Putamen (tissue), 1 donor: Measurements from ENCODE around the gene PELI3.
A peak's percentile ranks its signal among the peaks of the same experiment; 100 is the strongest.

Source experiments
- DNase-seq: peaks from one replicate; pipeline ENCODE4 v3.0.0-alpha.2; 2016; ENCODE audit warnings: low spot score

The PELI3 gene

DNA sequence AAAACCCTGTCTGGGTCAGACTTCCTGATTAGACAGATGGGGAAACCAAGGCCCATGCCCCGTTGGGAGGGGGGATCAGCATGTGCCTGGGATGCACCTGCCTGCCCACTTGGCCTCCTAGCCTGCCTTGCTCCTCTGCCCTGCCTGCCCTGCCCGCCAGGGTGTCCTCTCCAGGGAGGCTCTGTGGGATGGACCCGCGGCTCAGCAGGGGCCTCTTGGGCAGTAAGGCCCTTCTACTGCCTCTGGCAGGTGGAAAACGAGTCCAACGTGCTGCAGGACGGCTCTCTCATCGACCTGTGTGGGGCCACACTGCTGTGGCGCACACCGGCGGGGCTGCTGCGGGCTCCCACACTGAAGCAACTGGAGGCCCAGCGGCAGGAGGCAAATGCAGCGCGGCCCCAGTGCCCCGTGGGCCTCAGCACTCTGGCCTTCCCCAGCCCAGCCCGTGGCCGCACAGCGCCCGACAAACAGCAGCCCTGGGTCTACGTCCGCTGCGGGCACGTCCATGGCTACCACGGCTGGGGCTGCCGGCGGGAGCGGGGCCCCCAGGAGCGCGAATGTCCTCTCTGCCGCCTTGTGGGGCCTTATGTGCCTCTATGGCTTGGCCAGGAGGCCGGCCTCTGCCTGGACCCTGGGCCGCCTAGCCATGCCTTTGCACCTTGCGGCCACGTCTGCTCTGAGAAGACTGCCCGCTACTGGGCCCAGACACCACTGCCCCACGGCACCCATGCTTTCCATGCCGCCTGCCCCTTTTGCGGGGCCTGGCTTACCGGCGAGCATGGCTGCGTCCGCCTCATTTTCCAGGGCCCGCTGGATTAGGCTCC, 8.9 kb downstream of the PELI3 start:
- DNase-seq, result no peak

DNA sequence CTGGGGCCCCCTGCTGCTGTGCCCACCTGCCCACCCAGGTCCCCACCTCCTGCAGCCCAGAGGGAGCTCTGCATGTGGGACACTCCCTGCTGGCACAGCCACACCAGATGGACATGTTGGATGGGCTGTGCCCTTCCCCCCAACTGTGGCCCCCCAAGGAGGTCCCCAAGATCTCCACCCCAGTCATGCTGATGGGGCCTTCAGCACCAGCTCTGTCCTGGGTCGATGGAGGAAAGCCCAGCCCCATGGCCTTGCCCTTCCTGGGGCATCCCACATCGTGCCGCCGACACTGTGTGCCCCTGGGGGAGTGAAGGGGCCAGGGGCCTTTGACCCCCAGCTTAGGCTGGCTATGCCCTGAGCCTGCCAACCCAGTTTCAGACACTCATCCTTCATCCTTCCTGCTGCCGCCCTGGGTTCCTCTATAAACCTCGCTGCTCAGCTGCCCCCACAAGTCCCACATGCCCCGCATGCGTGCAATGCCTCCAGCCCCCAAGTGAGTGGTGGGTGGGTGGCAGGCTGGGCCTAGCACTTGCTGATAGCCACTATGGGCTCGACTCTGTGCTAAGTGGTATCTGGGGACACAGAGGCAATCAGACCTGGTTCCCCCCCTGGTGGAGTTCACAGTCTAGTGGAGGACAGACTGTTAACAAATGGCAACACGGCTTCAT, 9.6 kb downstream of the PELI3 start:
- no peak for DNase-seq

DNA sequence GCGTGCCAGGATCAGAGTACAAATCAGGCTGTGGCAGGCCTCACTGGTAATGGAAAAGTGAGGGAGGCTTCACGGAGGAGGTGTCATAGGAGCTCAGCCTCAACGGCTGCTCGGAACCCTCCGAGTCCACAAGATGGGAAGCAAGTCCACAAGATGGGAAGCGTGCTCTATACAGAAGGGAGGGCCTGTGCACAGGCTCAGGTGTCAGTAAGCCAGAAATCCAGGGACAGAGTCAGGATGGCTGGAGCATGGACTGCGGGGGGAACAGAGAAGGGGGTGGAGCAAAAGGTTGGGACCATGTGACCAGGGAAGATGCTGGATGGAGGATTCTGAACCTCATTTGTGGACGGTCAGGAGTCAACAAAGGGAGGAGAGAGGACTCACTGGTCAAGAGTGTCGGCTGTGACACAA, 10.1 kb downstream of the PELI3 start:
- DNase-seq, result no peak

DNA sequence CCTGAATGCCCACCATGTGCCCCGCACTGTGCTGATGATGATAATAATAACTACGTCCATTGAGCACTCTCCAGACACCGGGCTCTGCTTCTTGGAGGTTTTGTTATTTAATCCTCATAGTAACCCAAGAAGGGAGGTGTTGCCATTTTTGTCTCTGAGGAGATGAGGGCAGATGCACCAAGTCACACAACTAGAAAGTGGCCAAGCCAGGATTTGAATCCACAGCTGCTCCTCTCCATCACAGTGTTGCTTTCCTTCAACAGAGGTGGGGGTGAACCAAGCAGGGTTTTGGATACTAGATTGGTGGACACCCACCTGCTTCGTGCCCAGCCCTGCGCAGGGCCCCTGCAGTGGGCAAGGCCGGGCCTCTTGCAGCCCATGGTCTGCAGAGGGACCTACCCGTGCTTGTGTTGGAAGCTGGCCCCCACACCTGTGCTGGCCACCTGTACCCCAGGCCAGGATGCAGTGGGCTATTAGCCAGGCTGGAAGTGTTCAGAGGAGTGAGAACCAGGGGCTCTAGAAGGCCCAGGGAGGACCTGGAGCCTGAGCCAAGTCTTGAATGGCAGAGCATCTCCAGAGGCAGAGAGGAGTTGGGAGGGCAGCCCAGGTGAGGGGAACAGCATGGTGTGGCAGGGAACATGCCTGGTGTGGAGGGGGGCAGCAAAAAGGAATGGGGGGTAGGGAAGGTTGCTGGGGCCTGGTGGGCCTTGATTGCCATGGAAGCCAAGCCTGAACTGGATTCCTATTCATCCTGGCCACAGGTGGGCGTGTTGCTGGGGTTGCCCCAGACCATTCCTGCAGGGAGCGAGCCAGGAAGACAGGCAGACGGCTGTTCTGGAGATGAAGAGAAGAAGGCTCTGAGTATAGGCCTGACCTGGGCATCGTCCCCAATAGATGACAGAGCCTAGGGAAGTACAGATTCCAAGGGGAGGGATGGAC, 10.8 kb downstream of the PELI3 start:
- no peak for DNase-seq

DNA sequence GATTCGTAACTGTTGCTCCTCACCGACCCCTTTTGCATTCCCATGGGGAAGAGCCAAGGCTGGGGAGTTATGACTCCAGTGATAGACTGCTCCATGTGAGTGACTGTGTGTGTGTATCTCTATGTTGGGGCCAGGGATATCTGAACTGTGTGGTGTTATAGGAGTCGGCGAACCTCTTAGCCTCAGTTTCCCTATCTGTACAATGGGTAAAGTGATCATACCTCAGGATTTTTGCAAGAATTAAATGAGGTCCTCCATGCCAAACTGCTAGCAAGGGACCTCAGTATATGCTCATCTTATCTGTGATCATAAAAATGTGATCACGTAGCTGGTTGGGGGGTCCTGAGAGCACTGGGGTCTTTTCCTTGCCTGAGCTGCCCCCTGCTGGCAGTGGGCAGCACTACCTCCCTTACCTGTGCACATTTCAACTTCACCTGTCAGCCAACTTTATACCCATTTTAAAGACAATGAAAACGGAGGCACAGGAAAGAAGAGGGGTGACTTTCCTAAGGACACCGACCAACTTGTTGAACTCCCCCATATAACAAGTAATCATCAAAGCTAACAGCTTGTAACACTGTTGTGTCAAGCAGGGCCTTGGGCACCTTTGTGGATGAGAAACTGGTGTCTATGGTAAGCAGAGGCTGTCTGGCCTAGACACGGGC, 12.2 kb downstream of the PELI3 start:
- DNase-seq, result no peak

DNA sequence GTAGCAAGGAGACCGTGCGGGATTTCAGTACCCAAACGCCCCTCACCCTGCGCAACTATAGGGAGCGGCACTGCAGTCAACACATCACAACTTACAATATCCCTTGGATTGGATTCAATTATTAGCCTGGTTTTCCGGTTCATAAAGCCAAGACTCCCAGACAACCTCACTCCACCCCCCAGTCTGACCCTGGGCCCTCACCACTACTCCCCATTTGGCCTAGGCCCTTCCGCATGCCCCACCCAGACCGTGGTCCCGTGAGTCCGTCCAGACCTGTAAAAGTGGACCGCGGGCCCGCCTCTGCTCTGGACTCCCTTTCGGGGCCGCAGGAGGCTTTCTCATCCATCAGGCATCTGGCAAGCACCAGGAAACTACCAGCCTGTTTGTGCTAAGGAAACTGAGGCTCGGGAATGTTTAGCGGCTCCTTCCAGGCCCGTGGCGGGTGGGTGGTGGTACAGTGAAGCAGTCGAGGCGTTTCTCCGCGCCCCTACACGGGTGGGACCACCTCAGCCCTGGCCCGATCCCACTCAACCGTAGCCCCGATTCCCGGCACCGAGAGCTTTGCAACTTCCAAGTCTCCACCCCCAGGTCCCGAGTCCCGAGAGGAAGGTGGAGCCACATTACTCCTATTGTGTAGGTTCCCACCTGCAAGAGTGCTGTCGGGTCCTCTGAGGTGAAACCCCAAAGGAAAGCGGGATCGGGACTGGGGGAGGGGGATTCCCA, 12.8 kb downstream of the PELI3 start:
- DNase-seq, result no peak

DNA sequence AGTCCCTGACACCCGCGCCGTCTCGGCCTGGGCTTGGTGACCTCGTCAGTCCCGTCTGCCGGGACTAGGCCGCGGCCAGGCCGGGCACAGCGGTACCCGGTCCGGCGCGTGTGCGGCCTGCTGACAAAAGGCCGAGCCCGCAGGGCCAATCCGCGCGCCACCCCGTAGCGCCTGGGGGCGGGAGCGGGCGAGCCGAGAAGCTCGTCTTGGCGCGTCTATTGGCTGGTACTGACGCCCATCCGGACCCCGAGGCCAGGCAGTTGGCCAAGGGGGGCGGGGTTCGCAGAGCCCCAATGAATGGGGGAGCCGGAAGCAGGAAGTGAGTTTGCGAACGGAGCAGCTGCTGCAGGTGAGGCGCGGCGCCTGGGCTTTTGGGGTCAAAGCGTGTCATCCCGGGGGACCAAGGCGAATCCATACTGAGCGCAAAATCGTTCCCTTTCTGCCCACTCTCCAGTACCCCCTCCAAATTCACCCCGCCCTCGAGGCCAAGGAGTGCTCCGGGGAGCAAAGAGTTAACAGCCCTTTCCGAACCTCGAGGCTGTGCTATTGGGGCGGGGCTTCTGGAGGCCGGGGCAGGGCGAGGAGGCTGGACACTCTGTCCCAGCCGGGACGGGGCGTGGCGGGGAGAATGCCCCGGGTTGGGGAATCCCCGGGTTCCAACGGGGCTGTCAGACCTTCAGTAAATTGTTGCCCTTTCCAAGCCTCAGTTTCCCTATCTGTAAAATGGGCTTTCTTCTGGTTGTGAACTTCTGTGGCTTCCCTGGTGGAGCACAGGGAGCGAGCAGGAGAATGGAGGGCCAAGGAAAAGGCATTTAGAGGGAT, 13.6 kb downstream of the PELI3 start, which contains the start of gene DPP3:
Gene DPP3, plus strand, starts transcription at position 318 of the 822 bp plus-strand sequence. CDS start 1,767 bp downstream, outside the sequence.
- DNase-seq, result peak; percentile 97

DNA sequence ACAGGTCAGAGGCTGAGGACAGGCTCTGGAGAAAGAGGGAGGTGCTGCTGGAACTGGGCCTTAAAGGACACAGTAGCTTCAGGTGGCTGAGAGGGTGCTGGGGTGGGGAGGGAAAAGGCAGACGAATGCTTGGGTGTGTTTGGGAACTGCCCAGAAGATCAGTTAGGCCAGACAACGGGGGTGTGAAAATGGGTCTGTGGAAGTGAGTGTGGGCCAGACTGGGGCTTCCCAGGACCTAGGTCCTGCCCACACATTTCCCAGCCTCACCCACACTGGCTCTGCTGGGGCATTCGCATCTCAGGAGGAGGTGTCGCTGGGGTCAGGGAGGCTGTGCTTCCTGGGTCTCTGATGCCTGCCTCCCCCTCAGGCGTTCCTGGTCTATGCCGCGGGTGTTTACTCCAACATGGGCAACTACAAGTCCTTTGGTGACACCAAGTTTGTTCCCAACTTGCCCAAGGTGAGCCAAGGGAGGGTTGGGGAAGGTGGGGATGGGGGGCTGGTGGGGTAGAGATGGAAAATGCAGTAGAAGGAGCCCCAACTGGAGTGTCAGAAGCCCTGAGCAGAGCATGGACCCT, 18.2 kb downstream of the PELI3 start:
- DNase-seq, result no peak

DNA sequence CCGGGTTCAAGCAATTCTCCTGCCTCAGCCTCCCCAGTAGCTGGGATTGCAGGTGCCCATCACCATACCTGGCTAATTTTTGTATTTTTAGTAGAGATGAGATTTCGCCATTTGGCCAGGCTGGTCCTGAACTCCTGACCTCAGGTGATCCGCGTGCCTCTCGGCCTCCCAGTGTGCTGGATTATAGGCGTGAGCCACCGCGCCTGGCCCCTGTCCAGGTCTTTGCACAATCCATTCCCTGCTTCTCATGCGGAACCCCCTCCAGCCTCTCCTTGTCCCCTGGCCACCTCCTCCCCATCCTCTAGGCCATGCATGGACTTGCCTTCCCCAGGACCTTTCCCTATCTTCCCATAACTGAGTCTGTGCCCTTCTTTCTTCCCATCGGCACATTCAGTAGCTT, 22.3 kb downstream of the PELI3 start:
- DNase-seq, result no peak

DNA sequence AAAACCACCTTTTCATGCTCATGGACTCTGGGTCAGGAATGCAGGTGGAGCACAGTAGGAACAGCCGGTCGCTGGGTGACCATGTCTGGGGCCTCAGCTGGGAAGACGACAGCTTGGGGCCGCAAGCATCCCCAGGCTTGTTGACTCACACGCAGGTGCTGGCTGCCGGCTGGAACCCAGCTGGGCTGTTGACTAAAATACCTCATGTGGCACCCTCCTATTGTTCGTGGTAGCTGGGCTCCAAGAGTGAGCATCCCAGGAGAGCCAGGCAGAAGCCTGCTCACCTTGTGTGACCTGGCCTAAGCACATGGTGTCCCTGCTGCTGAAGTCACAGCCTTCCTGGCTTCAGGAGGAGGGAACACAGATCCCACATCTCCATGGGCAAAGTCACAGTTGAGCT, 22.9 kb downstream of the PELI3 start:
- DNase-seq, result no peak

DNA sequence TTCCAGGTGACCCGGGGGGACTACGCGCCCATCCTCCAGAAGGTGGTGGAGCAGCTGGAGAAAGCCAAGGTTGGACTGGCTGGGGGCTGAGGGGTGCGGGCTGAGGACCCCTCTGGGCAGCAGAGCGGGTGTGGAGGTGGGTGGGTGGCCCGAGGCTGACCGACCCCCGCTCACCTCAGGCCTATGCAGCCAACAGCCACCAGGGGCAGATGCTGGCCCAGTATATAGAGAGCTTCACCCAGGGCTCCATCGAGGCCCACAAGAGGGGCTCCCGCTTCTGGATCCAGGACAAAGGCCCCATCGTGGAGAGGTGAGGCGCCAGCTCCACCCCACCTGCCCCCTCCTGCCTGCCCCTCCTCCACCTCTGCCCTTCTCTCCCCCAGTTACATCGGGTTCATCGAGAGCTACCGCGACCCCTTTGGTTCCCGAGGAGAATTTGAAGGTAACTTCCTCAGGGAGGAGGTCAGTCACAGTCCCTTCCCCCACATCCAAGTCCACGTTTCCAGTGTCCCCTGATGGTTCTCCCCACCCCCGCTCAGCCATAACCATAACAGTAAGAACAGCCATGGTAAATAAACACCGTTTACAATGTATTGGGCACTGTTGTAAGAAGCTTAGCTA, 24.7 kb downstream of the PELI3 start:
- no peak for DNase-seq

DNA sequence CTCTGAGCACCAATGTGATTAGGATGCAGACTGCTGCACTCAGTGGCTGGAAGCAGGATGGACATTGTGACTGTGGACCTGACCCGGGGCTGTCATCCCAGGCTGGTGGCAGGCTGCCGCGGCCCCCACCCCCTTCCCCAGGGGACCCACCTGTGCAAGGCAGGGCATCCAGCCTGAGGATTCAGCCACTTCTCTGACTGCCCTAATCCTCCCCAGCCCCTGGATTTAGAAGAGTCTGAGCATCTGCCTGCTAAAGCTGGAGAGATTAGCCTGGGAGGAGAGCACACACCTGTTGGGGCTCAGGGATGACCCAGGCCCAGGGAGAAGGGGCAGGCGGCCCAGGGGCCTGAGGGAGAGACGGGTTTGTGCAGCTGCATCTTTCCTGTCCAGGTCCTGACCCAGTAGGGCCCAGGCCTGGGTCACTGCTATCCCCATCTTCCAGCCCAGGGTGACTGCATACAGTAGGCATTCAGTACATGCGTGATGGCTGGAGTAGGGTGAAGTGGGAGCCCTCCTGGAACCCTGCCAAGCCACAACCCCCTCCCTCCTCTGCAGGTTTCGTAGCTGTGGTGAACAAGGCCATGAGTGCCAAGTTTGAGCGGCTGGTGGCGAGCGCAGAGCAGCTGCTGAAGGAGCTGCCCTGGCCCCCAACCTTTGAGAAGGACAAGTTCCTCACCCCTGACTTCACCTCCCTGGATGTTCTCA, 25.6 kb downstream of the PELI3 start:
- no peak for DNase-seq

DNA sequence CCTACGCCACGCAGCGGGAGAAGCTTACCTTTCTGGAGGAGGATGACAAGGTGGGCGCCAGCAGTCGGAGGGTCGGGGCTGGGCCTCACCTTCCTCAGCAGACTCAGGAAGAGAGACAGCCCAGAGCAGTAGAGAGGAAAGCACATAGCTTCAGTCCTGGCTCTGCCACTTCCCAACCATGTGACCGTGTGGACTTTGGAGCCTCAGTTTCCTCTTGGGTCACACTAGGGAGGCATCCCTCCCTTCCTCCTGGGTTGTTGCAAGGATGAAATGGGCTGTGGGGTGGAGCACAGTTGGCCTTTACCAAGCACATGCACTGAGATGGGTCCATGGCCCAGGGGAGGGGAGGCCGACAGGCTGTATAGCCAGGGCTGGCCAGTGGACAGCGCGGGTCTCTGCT, 26.4 kb downstream of the PELI3 start:
- DNase-seq, result no peak

DNA sequence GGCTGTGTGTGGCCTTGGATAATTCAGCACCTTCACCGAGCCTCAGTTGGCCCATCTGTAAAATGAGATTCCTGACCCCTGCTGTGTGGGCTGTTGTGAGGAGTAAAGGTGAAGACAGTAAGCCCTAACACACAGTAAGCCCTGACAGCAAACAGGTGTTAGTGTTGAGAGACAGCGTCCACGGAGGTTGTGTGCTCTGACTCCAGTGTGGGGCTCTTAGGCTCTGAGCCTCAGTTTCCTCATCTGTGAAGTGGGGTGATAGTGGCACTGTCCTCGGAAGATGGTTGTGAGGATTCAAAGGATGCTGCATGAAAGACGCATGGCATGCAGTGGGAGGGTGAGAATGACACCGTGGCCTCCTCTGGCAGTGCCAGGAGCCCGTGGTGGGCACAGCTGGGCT, 27.8 kb downstream of the PELI3 start:
- DNase-seq, result no peak

DNA sequence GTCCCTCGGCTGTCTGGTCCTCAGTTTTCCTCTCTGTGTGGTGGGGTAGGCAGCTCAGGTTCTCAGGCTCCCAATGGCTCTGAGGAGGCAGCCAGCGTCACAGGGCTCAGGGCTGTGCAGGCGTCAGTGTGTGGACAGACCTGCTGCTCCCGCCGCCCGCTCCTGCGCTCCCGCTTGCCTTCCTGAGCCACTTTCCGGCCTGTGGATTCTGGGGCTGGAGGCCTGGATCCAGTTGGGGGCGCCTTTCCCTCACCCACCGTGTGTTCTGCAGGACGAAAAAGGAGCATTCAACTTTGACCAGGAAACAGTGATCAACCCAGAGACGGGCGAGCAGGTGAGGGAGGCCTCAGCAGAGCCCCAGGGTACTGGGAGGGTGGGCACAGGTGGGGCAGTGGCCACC, 28.2 kb downstream of the PELI3 start:
- DNase-seq, result no peak

DNA sequence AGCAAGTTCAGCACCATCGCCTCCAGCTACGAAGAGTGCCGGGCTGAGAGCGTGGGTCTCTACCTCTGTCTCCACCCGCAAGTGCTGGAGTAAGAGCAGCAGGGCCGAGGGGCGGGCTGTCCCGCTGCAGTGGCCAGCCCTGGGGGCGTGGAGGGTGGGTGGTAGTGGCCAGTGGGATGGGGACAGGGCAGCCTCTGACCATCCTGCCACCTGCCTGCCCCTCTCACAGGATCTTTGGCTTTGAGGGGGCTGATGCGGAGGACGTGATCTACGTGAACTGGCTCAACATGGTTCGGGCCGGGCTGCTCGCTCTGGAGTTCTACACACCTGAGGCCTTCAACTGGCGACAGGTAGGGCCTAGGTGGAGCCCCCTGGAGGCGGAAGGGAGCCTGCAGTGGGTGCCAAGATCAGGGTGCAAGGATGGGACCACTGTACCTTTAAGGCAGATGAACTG, 28.7 kb downstream of the PELI3 start:
- no peak for DNase-seq

DNA sequence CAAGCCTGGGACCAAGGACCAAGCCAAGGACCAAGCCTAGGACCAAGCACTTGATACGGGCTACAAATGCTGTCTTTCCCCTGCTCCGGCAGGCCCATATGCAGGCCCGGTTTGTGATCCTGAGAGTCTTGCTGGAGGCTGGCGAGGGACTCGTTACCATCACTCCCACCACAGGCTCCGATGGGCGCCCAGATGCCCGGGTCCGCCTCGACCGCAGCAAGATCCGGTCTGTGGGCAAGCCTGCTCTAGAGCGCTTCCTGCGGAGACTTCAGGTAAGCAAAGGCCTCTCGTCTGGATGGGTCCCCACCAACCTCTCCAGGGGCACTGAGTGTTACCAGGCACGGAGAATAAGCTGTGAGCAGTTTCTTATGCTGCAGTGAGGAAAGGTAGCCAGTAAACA, 30.5 kb downstream of the PELI3 start:
- no peak for DNase-seq

DNA sequence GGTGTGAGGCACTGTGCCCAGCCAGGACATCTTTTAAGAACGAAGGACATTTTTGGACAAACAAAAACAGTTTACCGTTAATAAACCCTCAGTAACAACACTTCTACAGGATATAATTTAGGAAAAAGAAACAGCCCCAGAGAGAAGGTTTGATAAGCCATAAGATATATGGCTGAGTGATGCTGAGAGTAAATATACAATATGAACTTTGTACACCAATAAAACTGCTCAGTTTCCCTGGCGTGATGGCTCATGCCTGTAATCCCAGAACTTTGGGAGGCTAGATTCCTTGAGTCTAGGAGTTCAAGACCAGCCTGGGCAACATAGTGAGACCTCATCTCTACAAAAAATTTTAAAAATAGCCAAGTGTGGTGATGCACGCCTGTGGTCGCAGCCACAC, 31.8 kb downstream of the PELI3 start:
- DNase-seq, result no peak
